Epithelial cell of esophagus (primary cell): ENCODE results near the gene SHF.
"Not testable (repeated sequence)": the region's sequence is repeated elsewhere in the genome, so short reads cannot be mapped to it uniquely, and the experiment has no call there.

ENCODE experiments used
- DNase-seq: peaks from one replicate; pipeline ENCODE4 v3.0.0; 2010; ENCODE audit warnings: low read depth
- H3K4me3 ChIP-seq: 2 replicates; pipeline ENCODE4 v1.5.1; 2011; ENCODE audit warnings: mild to moderate bottlenecking, low read length, control low read depth
- TF ChIP-seq, protein P1 (sequence below): IDR thresholded peaks from 2 replicates; pipeline ENCODE4 v1.5.1; 2011; ENCODE audit warnings: low read depth, mild to moderate bottlenecking, low read length, control low read depth, inconsistent platforms; ENCODE audit not compliant: insufficient read depth; ENCODE audit errors: missing control alignments

Gene SHF

DNA sequence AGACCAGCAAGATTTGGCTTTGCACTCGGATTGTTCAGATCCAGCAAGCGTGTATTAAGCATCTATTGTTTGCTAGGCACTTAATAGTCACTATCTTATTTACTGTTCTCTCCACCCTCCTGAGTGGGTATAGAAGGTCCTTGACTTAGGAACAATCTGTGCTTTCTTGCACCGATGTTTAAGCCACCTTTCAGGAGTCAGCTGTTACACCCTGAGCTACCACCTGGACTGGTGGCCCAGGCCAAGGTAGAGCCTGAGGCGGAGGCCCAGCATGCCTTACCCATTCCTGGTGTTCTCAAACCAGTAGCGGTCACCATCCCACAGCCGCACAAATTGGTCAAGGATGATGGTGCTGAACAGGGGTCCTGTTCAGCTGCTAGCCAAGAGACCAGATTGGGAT is 48.0 kb downstream of the SHF start:
- TF ChIP-seq, protein P1, sequence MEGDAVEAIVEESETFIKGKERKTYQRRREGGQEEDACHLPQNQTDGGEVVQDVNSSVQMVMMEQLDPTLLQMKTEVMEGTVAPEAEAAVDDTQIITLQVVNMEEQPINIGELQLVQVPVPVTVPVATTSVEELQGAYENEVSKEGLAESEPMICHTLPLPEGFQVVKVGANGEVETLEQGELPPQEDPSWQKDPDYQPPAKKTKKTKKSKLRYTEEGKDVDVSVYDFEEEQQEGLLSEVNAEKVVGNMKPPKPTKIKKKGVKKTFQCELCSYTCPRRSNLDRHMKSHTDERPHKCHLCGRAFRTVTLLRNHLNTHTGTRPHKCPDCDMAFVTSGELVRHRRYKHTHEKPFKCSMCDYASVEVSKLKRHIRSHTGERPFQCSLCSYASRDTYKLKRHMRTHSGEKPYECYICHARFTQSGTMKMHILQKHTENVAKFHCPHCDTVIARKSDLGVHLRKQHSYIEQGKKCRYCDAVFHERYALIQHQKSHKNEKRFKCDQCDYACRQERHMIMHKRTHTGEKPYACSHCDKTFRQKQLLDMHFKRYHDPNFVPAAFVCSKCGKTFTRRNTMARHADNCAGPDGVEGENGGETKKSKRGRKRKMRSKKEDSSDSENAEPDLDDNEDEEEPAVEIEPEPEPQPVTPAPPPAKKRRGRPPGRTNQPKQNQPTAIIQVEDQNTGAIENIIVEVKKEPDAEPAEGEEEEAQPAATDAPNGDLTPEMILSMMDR, result no peak
- no peak for DNase-seq
- no peak overlapping the region for H3K4me3 ChIP-seq

DNA sequence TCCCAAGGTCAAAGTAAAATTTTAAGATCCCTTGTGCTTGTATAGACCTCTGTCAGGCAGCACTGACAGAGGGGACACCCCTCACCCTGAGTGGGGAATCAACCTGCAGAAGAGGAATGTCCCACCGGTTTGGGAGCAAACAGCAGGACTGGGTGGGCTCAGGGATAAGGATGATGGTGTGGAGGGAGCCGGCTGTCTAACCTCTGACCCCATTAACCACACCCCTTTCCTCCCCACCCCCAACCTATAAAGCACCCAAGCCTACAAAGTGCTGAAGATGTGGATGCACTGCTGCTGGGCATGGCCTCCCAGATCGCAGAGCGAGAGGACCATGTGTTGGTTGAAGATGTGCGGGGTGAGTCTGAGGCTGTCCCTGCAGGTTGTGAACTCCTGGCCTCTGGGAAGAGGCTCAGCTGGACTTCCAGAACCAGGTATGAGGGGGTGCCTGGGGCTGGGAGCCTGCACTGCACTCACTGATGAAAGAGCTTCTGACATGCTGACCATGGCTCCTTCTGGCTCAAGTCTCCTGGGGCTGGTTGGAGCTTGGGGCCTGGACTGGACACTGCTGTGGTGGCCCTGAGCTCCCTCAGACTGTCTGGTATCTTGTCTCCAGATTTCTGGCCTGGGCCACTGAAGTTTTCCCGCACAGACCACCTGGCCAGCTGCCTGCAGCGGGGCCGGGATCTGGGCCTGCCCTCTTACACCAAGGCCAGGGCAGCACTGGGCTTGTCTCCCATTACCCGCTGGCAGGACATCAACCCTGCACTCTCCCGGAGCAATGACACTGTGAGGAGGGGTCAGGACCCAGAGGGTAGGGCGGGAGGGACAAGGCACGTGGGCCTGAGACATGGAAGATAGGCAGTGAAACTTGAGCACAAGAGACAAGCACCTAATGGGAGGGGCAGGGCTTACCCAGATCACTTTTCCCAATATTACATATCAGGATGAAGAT is 48.7 kb downstream of the SHF start:
- TF ChIP-seq, protein P1, result no peak
- DNase-seq, result no peak
- H3K4me3 ChIP-seq, result no peak overlapping the region

DNA sequence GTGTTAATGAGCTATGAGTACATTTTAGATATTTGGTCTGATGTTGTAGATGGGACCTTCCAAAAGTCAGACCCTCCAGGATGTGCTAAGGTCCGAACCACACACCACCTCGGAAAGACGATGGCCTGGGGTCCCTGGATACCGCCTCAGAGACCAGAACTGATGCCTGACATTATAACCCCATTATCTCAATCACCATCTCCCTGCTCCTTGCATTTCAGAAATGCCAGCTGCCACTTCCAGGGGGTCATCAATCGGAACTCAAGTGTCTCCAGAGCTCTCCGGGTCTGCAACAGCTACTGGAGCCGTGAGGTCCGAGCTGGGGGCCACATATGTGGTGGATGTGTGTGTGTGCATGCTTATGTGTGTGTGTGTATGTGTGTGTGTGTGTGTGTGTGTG is 50.1 kb downstream of the SHF start:
- TF ChIP-seq, protein P1, result no peak
- DNase-seq, result no peak
- no peak overlapping the region for H3K4me3 ChIP-seq

DNA sequence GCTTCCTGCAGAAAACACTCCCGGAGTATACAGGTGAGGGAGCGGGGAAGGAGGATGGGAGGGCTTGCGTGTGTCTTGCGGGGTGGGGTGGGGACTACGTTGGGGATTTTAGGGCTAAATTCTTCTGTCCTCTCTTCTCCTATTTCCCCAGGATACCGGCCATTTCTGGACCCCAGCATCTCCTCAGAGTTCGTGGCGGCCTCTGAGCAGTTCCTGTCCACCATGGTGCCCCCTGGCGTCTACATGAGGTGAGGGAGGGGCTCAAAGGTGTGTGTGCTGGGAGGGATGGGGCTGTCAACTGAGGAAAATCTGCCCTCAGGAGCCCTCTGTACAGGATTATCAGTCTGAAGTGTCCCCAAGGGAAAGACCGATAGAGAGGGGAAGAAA is 51.4 kb downstream of the SHF start:
- TF ChIP-seq, protein P1, result no peak
- H3K4me3 ChIP-seq, result no peak overlapping the region
- DNase-seq, result no peak

DNA sequence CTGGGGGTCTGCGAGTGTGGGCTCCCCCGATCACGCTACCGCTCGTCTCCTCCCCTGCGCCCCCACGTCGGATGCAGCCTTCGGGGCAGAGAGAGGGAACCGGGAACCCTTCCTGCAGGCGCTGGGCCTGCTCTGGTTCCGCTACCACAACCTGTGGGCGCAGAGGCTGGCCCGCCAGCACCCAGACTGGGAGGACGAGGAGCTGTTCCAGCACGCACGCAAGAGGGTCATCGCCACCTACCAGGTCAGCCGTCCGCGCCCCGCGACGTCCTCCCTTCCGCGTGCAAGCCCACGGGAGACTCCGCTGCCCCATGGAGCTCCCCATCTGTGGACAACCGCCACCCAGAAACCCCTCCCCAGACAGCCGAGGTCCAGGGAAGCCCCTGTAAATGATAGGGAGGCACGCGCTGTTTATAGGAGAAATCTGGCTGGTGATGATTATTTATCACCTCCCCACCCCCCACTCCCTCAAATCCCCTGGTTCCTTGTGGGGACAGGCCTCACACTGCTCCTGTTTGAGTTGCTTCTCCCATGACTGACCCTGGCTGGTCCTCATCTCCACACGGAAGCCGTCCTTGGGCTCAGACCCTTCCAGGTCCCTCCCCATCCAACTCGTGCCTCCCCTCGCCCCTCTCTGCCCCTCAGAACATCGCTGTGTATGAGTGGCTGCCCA is 51.9 kb downstream of the SHF start:
- DNase-seq, result not testable (repeated sequence)

DNA sequence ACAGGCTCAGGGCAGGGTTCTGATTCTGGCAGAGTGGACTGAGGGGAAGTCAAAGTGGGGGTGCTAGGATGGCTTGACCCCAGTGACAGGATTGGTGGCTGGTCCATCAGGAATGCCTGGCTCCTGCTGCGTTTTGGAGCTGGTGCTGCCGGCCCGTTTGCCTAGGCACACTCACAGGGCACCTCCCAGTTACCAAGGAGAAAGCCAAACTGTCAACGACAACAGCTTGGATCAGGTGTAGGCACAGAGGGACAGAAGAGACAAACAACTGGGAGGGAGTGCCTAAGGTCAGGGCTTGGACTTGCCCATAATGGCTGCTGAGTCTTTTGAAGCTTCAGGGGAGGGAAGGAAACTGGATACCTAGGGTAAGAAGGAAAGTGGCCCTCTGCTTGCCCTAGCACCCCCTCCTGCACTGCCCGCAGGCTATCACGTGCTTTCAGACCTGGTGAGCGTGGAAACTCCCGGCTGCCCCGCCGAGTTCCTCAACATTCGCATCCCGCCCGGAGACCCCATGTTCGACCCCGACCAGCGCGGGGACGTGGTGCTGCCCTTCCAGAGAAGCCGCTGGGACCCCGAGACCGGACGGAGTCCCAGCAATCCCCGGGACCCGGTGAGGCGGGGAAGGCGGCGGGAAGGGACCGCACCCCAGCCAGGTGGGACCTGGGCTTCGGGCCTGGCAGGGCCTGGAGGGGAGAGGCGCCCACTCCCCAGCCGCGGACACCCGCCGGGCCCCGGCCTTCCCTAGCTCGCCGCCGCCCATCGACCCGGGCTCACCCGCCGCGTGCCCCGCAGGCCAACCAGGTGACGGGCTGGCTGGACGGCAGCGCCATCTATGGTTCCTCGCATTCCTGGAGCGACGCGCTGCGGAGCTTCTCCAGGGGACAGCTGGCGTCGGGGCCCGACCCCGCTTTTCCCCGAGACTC is 52.8 kb downstream of the SHF start:
- TF ChIP-seq, protein P1, result no peak
- no peak overlapping the region for H3K4me3 ChIP-seq
- DNase-seq, result no peak

More for the DNA sequence above, 51.9 kb downstream of the SHF start:
- H3K4me3 ChIP-seq, result not testable (repeated sequence)

DNA sequence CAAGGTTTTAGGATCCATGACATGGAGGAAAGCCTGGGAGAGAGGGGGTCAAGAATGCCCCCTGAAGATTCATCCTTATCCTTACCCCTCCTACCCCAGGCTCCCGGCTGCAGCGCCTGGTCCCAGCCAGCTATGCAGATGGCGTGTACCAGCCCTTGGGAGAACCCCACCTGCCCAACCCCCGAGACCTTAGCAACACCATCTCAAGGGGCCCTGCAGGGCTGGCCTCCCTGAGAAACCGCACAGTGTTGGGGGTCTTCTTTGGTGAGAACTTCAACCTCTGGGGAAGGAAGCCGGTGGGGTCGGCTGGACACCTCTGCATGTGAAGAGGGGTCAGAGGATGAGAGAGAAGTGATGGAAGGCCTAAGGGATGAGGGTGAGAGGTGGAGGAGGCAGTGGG is 53.7 kb downstream of the SHF start:
- TF ChIP-seq, protein P1, result no peak
- H3K4me3 ChIP-seq, result no peak overlapping the region
- DNase-seq, result no peak
